Thoracic aorta (tissue), 2 donors: ENCODE results near the gene PAM16. TPM values are rescaled to one million over a fixed set of nuclear protein-coding genes. Genes with fewer than 3 reads are reported as not detected.
"Not testable (repeated sequence)": the region's sequence is repeated elsewhere in the genome, so short reads cannot be mapped to it uniquely, and the experiment has no call there.

Experiments used
- ATAC-seq: fragments of 150-250 bp; one replicate; pipeline ENCODE4 v1.8.0; 2017; ENCODE audit warnings: low read depth; ENCODE audit not compliant: insufficient number of reproducible peaks, low FRiP score
- DNase-seq: peaks from one replicate; pipeline ENCODE4 v3.0.0-alpha.2; 2020; ENCODE audit warnings: low spot score
- H3K27ac ChIP-seq, 2 donors: fragments of 200-600 bp; sonication (generic); 1 replicate in 1 of 2; 2 replicates in 1 of 2; pipeline ENCODE4 v1.5.1; 2016; ENCODE audit warnings: mild to moderate bottlenecking in 2 of 2, moderate library complexity in 2 of 2
- H3K27me3 ChIP-seq: fragments of 200-600 bp; sonication (generic); replicated peaks from 2 replicates; pipeline ENCODE4 v1.6.0; 2016; ENCODE audit warnings: mild to moderate bottlenecking; ENCODE audit not compliant: insufficient read depth
- H3K36me3 ChIP-seq: fragments of 200-600 bp; sonication (generic); one replicate; pipeline ENCODE4 v1.5.1; 2016
- H3K4me1 ChIP-seq, 2 donors: fragments of 200-600 bp; sonication (generic); 1 replicate in 1 of 2; 2 replicates in 1 of 2; pipeline versions ENCODE4 v1.5.1 to v1.6.0; 2016; ENCODE audit warnings: low read depth in 2 of 2, mild to moderate bottlenecking in 1 of 2; ENCODE audit not compliant: control insufficient read depth in 1 of 2
- H3K4me3 ChIP-seq: fragments of 200-600 bp; sonication (generic); 2 replicates; pipeline ENCODE4 v1.5.1; 2016; ENCODE audit warnings: mild to moderate bottlenecking
- H3K9me3 ChIP-seq: fragments of 200-600 bp; sonication (generic); 2 replicates; pipeline ENCODE4 v1.5.1; 2016
- CTCF ChIP-seq: fragments of 200-600 bp; sonication (generic); IDR thresholded peaks from one replicate; pipeline ENCODE4 v1.5.1; 2019; ENCODE audit warnings: antibody characterized with exemption
- total RNA-seq, 2 donors: library from RNA; depleted of rRNA; stranded (reverse); fragments of >200 nt; gene quantifications; one replicate each; pipeline versions ENCODE4 v1.1.0 to v1.2.3, GENCODE V29; 2016

Gene PAM16
- total RNA-seq, 2 donors from 2014 or later = 18.4 to 21.1 TPM

GRCh38 chr16:4345836-4346781 is 5.0 kb downstream of the PAM16 start:
- Histone ChIP-seq H3K4me3 (no peak overlapping the region), H3K27me3 (no peaks in the 10 kb centered on the region), H3K27ac (no peak overlapping the region), H3K9me3 (no peaks in the 10 kb centered on the region), H3K4me1 (peaks cover 6 to 25% of the 10 kb centered on the region in 2 donors), H3K36me3 (peaks cover 4% of the 10 kb centered on the region)
- TF ChIP-seq CTCF = no peak
- ATAC-seq = no peak
- DNase-seq = no peak

- no peak overlapping the region for H3K4me3 ChIP-seq
- DNase-seq (no peak), ATAC-seq (no peak)
- peaks cover 3 to 25% of the 10 kb centered on the region in 2 donors for H3K4me1 ChIP-seq
- H3K27ac ChIP-seq = no peak overlapping the region
- peaks cover 7% of the 10 kb centered on the region for H3K36me3 ChIP-seq
- no peak for TF ChIP-seq CTCF
- no peaks in the 10 kb centered on the region for H3K9me3 ChIP-seq
- no peaks in the 10 kb centered on the region for H3K27me3 ChIP-seq
Measured at GRCh38 chr16:4344983-4345835, 5.9 kb downstream of the PAM16 start.

- peaks cover 0 to 27% of the 10 kb centered on the region in 2 donors for H3K4me1 ChIP-seq
- not testable (repeated sequence) for H3K9me3 ChIP-seq, ATAC-seq, H3K27me3 ChIP-seq, DNase-seq, H3K36me3 ChIP-seq, H3K27ac ChIP-seq, H3K4me3 ChIP-seq
Measured at GRCh38 chr16:4344300-4344982, 6.7 kb downstream of the PAM16 start.

GRCh38 chr16:4342866-4343744 is 8.0 kb downstream of the PAM16 start:
- Histone ChIP-seq H3K27me3 (no peaks in the 10 kb centered on the region), H3K36me3 (peaks cover 9% of the 10 kb centered on the region), H3K4me1 (peaks cover 0 to 20% of the 10 kb centered on the region in 2 donors), H3K9me3 (no peaks in the 10 kb centered on the region), H3K27ac (no peak overlapping the region), H3K4me3 (no peak overlapping the region)
- no peak for DNase-seq
- ATAC-seq = no peak
- TF ChIP-seq CTCF = no peak

- no peak for DNase-seq
- H3K27ac ChIP-seq = no peak overlapping the region
- peaks cover 23% of the 10 kb centered on the region for H3K36me3 ChIP-seq
- ATAC-seq = no peak
- no peak overlapping the region for H3K4me3 ChIP-seq
- H3K4me1 ChIP-seq = peaks cover 0 to 12% of the 10 kb centered on the region in 2 donors
- no peaks in the 10 kb centered on the region for H3K9me3 ChIP-seq
- H3K27me3 ChIP-seq = no peaks in the 10 kb centered on the region
- TF ChIP-seq CTCF = no peak
Measured at GRCh38 chr16:4341250-4341649, 9.9 kb downstream of the PAM16 start.
